ENCODE data around the gene ASCL2.

Gene ASCL2, protein sequence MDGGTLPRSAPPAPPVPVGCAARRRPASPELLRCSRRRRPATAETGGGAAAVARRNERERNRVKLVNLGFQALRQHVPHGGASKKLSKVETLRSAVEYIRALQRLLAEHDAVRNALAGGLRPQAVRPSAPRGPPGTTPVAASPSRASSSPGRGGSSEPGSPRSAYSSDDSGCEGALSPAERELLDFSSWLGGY

DNA sequence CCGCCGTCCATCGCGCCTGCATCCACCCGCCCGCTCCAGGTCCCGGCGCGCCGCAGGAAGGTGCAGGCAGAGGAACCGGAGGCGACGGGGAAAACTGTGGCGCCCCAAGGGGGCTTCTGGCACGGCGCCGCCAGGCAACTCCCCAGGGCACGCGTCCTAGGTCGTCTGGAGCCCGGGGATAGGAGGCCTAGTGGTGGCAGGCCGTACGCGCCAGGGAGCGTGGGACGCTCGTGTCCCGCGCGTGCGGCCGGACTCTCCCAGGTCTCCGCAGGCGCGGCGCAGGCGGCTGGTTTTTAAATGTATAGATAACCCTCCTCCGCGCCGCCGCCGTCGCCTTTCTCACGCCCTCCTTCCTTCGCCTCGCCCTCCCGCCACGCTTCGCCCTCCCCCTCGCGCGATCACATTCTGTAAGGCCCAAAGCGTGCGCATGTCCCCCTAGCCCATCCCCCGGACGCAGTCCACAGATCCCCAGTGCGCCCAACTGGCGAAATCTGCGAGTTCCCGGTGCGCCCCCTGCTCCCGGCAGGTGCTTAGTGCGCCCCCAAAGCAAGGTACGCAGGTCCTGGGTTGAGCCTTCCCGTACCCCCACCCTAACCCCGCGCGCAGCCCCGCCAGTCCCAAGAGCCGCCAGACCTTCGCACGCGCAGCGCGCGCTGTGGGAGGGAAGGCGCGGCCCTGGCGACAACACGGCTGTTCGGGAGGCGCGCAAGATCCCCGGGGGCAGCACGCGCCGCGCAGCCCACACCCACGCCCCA is at the start of gene ASCL2:
Gene ASCL2 (minus strand): TSS at position 267 of the 755 bp plus-strand sequence. CDS start 256 bp downstream, at position 11.
- no peaks in the 10 kb centered on the region for H3K9me3 Mint-ChIP-seq
- H3K36me3 Mint-ChIP-seq (ENCODE audit: low read depth) = no peaks in the 10 kb centered on the region

DNA sequence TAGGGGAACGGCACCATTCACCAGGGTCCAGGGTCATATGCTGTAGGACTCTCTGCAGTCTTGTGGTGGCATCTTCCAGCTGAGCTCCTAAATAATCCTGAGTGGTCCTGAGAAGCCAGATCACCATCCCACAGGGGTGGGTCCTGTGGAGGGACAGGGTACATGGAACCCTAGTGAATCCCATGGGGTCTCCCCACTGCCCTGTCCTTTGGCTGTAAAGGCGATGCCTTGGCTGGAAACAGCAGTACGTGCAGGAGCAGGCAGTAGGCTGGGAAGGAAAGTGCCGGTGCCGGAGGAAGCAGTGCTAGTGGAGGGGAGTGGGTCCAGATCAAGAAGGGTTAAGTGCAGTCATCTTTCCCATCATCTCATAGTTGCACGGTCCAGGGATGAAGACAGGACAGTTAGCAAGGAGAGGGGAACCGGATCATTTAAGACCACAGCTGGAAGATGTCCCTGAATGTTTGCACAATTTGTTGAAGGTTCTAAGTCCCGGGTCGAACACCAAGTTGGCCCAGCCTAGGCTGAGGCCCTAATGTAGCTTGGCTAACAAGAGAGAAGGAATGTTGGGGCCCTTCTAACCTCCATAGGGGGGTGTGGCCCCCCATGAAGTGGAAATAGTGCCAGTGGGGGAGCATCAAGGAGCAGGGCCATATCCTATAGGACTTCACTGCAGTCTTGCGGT is 49.5 kb upstream of the ASCL2 start:
- no peaks in the 10 kb centered on the region for H3K9me3 Mint-ChIP-seq
- no peaks in the 10 kb centered on the region for H3K4me1 Mint-ChIP-seq (ENCODE audit: low read depth)
- peak overlapping the region; percentile 57 for H3K27ac Mint-ChIP-seq
- no peak for DNase-seq (ENCODE audit: low spot score)
- no peaks in the 10 kb centered on the region for H3K36me3 Mint-ChIP-seq (ENCODE audit: low read depth)
- H3K4me3 Mint-ChIP-seq = no peak overlapping the region
- peaks cover 7% of the 10 kb centered on the region for H3K27me3 Mint-ChIP-seq (ENCODE audit: low read depth)

More for the DNA sequence above, at the start of gene ASCL2:
- peak within 1 kb of the TSS; percentile 43 for H3K4me3 Mint-ChIP-seq
- no peak within 1 kb of the TSS for H3K27ac Mint-ChIP-seq
- H3K4me1 Mint-ChIP-seq (ENCODE audit: low read depth) = peaks cover 14% of the 10 kb centered on the region
- no peak for DNase-seq (ENCODE audit: low spot score)
- peaks cover 40% of the 10 kb centered on the region for H3K27me3 Mint-ChIP-seq (ENCODE audit: low read depth)

DNA sequence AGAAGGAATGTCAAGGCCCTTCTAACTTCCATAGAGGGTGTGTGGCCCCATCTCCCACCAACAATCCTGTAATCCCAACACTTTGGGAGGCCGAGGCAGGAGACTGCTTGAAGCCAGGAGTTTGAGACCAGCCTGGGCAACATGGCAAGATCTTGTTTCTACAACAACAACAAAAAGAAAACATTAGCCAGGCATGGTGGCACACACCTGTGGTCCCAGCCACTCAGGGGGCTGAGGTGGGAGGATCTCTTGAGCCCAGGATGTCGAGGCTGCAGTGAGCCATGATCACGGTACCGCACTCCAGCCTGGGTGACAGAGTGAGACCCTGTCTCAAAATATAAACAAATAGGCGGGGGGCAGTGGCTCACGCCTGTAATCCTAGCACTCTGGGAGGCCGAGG is 48.3 kb upstream of the ASCL2 start:
- Mint-ChIP-seq H3K36me3 (ENCODE audit: low read depth) (no peaks in the 10 kb centered on the region), H3K4me1 (ENCODE audit: low read depth) (no peaks in the 10 kb centered on the region), H3K4me3 (no peak overlapping the region), H3K9me3 (no peaks in the 10 kb centered on the region), H3K27me3 (ENCODE audit: low read depth) (peaks cover 7% of the 10 kb centered on the region), H3K27ac (no peak overlapping the region)
- no peak for DNase-seq (ENCODE audit: low spot score)

DNA sequence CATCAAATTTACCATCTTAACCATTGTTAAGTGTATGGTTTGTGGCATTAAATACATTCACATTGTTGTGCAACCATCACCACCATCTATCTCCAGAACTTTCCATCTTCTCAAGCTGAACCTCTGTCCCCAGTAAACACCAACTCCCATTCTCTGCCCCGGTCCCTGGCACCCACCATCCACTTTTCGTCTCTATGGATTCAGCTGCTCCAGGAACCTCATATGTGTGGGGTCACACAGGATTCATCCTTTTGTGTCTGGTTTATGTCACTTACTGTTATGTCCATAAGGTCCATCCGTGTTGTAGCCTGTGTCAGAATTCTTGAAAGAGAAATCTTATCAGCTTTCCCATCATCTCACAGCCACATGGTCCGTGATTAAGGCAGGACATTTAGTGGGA is 47.7 kb upstream of the ASCL2 start:
- H3K36me3 Mint-ChIP-seq (ENCODE audit: low read depth) = no peaks in the 10 kb centered on the region
- H3K9me3 Mint-ChIP-seq = no peaks in the 10 kb centered on the region
- H3K4me1 Mint-ChIP-seq (ENCODE audit: low read depth) = no peaks in the 10 kb centered on the region
- peak overlapping the region; percentile 47 for H3K27ac Mint-ChIP-seq
- no peak for DNase-seq (ENCODE audit: low spot score)
- no peak overlapping the region for H3K4me3 Mint-ChIP-seq
- peaks cover 3% of the 10 kb centered on the region for H3K27me3 Mint-ChIP-seq (ENCODE audit: low read depth)

DNA sequence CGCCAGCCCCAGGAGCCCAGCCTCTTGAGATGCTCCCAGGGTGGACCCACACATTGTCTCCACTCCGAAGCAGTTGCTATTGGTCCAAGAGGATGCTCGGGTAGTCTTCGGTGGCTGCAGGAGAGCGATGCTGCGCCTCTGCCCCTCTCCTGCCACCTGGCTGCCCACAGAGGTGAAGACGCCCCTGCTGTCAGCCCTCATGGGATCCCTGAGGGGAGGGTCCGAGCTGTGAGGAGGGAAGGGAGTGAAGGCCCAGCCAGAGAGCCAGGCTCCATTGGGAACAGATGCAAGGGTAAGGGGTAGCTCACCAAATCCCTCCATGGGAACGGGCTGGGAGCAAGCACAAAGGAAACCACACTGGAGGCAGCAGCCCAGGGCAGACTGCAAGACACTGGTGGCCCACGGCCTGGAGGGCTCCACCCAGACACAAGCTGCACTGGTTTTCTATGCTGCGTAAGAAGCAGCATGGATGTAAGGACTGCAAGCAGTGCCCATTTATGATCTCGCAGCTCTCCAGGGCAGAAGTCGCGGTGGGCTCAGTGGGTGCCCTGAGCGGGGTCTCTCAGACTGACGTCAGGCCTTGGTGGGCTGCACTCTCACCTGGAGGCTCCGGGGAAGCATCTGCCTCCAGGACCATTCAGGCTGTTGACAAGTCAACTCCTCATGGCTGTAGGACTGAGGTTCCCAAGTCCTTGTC is 47.1 kb upstream of the ASCL2 start:
- Mint-ChIP-seq H3K4me1 (ENCODE audit: low read depth) (no peaks in the 10 kb centered on the region), H3K36me3 (ENCODE audit: low read depth) (no peaks in the 10 kb centered on the region), H3K9me3 (no peaks in the 10 kb centered on the region), H3K27me3 (ENCODE audit: low read depth) (no peaks in the 10 kb centered on the region), H3K27ac (no peak overlapping the region), H3K4me3 (no peak overlapping the region)
- DNase-seq (ENCODE audit: low spot score) = no peak

DNA sequence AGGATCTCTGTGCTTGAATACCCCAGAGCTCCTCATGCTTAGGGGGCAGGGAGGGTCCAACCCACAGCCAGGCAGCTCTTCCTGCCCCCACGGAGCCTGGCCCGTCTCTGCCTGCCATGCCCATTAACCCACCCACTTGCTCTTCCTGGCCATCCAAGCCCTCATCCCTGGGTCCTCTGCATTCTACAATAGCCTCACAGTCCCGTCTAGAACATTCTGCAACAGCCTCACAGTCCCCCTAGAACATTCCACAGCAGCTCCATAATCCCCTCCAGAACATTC is 46.5 kb upstream of the ASCL2 start:
- Mint-ChIP-seq H3K4me1 (ENCODE audit: low read depth) (no peaks in the 10 kb centered on the region), H3K27me3 (ENCODE audit: low read depth) (no peaks in the 10 kb centered on the region), H3K27ac (no peak overlapping the region), H3K9me3 (no peaks in the 10 kb centered on the region), H3K36me3 (ENCODE audit: low read depth) (no peaks in the 10 kb centered on the region), H3K4me3 (no peak overlapping the region)
- no peak for DNase-seq (ENCODE audit: low spot score)

DNA sequence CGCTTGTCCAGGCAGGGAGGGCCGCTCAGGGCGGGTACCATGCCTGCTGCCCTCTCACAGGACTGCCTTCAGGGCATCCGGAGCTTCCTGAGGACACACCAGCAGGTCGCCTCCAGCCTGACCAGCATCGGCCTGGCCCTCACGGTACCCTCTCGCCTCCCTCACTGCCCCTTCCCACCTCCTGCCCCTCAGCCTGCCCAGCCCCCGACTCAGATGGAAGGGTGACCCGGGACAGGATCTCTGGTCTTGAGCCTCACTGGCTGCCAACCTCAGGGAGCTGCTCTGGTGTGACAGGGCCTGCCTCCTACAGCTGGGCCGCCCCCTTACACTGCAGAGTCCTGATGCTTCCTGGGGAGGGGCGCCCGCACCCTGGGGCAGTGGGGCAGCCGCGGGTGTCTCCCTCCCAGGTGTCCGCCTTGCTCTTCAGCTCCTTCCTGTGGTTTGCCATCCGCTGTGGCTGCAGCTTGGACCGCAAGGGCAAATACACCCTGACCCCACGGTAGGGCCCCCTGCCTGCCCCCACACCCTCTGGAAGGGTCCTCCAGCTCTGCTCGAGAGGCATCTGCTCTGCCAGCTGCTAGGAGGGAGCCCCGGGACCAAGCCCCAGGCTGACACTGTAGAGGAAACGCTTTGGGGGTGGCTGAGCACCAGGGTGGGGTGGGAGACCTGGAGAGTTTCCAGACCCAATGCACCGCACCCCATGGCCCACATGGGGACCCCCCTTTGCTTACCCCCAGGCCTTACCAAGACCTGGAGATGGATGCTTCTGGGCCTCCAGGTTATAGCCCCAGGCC is 46.0 kb upstream of the ASCL2 start:
- Mint-ChIP-seq H3K9me3 (no peaks in the 10 kb centered on the region), H3K4me1 (ENCODE audit: low read depth) (no peaks in the 10 kb centered on the region), H3K27me3 (ENCODE audit: low read depth) (no peaks in the 10 kb centered on the region), H3K27ac (no peak overlapping the region), H3K4me3 (no peak overlapping the region), H3K36me3 (ENCODE audit: low read depth) (no peaks in the 10 kb centered on the region)
- no peak for DNase-seq (ENCODE audit: low spot score)

DNA sequence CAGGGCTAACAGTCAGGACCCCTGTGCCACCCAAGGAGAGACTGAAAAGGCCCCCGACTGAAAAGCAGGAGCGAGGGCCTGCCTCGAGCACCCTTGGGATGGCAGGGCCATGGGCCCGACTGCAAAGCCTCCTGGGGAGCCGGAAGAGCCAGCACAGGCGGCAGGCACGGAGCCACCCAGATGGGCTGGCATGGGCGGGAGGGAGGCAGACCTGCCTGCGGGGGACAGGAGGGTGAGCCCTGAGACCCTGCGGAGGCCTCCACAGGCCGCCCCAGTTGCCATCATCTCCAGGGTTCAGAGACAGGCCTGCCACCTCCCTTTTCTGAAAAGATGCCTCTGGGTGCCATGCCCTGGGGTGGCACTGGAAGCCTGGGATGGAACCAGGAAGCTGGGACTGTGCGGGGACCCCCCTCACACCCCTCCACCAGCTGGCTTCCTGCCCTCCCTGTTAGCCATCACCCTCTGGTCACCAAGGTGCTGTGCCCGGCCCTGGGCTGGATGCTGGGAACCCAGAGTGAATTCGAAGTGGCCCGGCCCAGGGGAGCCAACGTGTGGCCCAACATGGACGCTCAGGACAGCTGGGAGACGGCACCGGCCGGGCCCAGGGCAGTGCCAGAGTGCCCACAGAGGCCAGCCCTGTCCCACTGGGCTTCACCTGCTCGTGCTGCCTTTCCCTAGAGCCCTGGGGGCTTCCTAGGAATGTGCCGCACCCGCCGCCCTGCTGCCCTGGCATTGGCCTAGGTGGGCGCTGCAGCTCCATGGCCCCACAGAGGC is 45.2 kb upstream of the ASCL2 start:
- Mint-ChIP-seq H3K4me1 (ENCODE audit: low read depth) (no peaks in the 10 kb centered on the region), H3K27me3 (ENCODE audit: low read depth) (no peaks in the 10 kb centered on the region), H3K36me3 (ENCODE audit: low read depth) (no peaks in the 10 kb centered on the region), H3K9me3 (no peaks in the 10 kb centered on the region), H3K4me3 (no peak overlapping the region), H3K27ac (no peak overlapping the region)
- DNase-seq (ENCODE audit: low spot score) = no peak

DNA sequence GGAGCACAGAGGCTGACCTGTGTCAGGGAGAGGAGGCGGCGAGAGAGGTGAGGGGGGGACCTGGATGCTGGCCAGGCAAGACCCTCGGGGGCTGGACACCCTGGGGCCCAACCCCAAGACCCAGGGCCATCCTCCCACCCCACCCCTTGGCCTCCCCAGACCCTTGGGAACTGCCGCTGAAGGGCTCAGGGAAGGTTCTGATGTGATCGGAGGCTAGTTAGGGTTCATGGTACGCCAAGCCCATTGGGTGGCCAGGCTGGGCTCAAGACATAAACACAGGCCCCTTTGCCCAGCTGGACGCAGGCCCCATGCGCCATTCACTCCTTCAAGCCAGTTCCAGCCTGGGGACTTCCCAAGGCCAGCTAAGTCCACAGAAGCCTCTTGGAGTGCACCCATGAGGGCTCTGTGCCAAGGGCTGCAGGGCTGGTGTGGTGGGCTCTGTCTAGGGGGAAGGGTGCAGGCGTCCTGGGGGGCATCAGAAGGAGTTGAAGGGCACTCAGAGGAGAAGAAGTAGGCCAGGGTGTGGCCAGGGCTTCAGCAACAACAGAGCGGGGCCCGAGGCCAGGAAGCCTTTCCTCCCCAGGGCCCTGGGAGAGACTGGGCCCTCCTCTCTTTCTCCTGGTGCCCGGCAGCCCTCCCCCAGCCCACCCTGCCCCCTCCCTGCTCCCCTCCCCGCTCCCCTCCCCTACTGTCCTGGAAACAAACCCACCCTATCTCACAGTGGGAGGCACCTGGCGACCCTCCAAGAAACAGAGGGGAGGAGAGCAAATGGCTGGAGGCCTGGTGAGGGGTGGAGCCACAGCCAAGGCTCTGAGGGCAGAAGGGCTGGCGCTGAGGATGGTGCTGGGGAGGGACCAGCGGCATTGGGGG is 44.4 kb upstream of the ASCL2 start:
- Mint-ChIP-seq H3K27ac (no peak overlapping the region), H3K4me3 (no peak overlapping the region), H3K27me3 (ENCODE audit: low read depth) (no peaks in the 10 kb centered on the region), H3K4me1 (ENCODE audit: low read depth) (no peaks in the 10 kb centered on the region), H3K36me3 (ENCODE audit: low read depth) (no peaks in the 10 kb centered on the region), H3K9me3 (no peaks in the 10 kb centered on the region)
- no peak for DNase-seq (ENCODE audit: low spot score)

DNA sequence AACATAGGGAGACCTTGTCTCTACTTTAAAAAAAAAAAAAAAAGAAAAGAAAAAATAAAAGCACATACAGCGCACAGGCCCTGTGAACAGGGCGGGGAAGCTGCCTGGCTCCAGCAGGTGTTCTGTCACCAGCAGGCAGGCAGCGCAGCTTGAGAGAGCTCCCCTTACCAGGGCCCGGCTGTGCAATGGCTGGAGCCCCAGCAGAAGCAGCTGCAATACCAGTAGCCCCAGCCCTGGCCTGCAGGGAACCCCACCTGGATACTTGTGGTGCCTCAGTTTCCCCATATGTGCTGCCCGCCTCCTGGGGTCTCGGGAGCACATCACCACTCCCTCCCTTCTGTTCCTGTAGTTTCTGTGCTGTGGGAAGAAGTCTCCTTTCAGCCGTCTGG is 43.7 kb upstream of the ASCL2 start:
- Mint-ChIP-seq H3K4me3 (no peak overlapping the region), H3K9me3 (no peaks in the 10 kb centered on the region), H3K27me3 (ENCODE audit: low read depth) (no peaks in the 10 kb centered on the region), H3K27ac (no peak overlapping the region), H3K36me3 (ENCODE audit: low read depth) (no peaks in the 10 kb centered on the region), H3K4me1 (ENCODE audit: low read depth) (no peaks in the 10 kb centered on the region)
- DNase-seq (ENCODE audit: low spot score) = no peak

DNA sequence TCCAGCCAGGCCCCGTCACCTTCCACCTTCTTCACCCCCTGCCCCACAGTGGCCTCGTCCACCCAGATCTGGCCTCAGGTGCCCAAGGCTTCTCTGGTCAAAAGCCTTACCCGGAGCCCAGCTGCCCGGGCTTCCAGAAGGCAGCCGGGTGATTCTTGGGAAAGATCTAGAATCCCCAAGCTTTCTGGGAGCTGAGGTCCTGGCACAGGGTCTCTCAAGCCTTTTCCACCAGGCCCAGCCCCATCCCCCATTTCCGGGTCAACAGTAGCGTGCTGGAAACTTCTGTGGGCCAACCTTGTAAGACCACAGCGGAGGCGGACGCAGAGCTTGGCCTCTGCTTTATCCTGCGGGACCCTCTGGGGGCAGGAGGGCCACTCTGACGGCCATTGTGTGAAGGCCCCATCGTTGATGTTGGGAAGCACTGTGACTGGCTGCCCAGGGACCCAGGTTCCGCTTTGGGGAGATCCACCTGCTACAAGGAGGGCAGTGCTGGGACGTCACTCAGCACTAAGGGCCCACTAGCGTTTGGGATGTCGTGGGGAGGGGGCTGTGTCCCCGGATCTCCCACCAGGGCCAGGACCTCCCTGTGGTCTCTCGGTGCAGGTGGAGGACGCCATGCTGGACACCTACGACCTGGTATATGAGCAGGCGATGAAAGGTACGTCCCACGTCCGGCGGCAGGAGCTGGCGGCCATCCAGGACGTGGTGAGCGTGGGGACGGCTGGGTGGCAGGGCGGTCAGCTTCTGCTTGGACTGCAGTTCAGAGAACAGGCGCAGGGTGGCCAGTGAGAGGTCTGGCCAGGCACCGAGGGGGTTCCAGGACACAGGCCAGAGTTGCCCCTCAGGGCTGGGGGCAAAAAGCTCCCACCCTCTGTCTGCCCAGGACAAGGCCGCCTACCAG is 42.9 kb upstream of the ASCL2 start:
- Mint-ChIP-seq H3K27ac (no peak overlapping the region), H3K36me3 (ENCODE audit: low read depth) (no peaks in the 10 kb centered on the region), H3K9me3 (no peaks in the 10 kb centered on the region), H3K4me1 (ENCODE audit: low read depth) (no peaks in the 10 kb centered on the region), H3K27me3 (ENCODE audit: low read depth) (no peaks in the 10 kb centered on the region), H3K4me3 (no peak overlapping the region)
- DNase-seq (ENCODE audit: low spot score) = no peak
